ENCODE results near the gene CREBL2.

DNA sequence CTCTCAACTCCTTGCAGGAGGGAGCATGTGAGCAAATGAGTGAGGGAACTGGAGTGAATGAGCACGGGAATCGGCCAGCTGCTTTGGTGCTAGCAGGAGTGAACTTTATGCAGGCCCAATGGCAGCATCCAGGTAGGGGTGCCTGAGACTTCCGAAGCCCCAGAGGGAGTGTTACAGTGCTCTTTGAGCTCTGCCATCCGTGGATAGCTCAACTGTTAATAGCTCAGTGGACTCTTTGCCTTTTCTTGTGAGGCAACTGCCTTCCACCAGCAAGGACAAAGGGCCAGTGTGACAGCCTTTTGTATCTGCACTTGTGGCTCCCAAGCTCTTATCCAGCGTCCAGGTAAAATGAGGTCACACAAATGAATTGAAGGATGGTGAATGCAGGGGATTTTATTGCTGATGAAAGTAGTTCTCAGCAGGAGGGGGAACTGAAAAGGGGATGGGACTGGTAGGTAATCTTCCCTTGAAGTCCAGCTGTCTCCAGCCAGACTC lies 12.9 kb downstream of the CREBL2 start:
- TF ChIP-seq, protein P1, sequence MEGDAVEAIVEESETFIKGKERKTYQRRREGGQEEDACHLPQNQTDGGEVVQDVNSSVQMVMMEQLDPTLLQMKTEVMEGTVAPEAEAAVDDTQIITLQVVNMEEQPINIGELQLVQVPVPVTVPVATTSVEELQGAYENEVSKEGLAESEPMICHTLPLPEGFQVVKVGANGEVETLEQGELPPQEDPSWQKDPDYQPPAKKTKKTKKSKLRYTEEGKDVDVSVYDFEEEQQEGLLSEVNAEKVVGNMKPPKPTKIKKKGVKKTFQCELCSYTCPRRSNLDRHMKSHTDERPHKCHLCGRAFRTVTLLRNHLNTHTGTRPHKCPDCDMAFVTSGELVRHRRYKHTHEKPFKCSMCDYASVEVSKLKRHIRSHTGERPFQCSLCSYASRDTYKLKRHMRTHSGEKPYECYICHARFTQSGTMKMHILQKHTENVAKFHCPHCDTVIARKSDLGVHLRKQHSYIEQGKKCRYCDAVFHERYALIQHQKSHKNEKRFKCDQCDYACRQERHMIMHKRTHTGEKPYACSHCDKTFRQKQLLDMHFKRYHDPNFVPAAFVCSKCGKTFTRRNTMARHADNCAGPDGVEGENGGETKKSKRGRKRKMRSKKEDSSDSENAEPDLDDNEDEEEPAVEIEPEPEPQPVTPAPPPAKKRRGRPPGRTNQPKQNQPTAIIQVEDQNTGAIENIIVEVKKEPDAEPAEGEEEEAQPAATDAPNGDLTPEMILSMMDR (IDR thresholded peaks at IDR 0.05; ENCODE audit: insufficient read depth, low read length, poor library complexity, severe bottlenecking): no peak
- no peak for TF ChIP-seq EZH2phosphoT487 (conservative IDR thresholded peaks at IDR 0.05; ENCODE audit: low read length)

Data from SU-DHL-6 (cell line).